ENCODE data around the gene ZRSR2.
A peak's percentile ranks its signal among the peaks of the same experiment; 100 is the strongest.

Gene ZRSR2

DNA sequence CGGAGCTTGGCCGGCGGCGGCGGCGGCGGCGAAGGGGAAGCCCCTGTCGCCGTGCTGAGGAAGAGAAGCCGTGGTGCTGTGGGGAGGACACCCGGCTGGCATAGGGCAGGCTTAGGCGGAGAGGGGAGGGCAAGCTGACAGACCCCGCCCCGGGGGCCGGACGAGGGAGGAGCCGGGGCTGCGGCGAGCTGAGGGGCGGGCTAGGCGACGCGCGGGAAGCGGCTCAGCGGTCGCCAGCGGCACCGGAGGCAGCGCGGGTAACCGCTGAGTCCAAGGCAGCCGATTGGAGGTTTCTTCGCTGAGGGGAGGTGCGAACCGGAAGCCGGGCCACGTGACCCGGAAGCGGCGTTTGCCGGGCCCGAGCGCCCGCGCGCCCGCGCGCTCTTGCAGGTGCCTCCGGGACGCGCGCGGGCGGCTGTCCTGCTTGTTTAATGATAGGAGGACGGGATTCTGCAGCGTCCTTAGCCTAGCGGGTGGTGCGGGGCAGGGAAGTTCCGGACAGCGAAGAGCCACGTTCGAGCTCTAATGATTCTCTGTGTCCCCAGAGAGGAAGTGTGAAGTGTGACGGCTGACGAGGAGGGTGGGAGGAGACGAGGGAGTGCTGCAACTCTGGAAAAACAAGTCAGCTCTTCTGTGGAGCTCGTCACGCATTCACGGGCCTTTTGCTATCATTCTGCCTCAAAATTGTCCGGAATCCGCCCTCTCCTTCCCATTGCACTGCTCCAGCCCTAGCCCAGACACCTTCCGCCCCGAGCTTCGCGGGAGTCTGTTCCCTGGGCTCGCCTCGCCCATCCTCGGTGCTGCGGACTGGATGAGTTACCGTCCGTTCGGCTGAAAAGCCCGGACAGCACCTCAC, 64.7 kb downstream of the ZRSR2 start, which contains the start of gene AP1S2:
Gene AP1S2 (minus strand): TSS at position 102 of the 856 bp plus-strand sequence. CDS start 2,289 bp downstream, outside the sequence.
- DNase-seq, result peak; percentile 95

- DNase-seq, result peak; percentile 27
These were observed 65.4 kb downstream of the ZRSR2 start for GRCh38 chrX:15855568-15856221.

DNA sequence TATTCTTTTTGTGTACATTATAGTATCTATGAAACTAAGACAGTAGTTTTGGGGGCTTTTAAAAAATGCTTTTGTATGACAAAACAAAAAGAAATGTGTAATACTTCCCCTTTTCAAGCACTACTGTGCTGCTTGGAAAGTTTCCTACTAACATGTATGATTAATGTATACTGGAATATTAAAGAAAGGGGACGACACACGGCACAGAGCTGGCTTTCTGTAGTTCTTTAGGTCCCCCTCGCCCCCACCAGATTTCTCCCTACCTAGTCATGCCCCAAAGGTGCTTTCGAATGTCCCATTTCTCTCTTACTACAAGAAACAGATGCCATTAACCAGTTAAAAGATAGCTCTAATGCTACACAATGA, 65.9 kb downstream of the ZRSR2 start:
- peak; percentile 59 for DNase-seq

DNA sequence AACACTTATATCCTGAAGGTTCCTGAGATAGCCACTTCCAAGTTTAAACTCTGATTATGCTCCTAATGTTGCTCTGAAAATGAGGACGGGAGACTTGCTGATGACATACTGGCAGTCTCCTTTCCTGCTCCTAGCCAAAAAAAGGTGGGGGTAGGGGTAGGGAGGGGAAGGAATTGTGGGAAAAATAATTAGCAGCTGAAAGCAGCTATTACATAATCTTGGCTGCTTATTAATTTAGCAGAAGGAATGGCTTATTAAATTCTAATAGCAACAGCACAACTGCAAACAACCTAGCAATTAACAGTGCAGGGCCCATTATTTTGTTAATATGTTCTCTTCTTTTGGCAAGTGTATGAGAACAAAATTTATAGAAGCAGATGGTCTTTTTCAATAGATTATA, 66.4 kb downstream of the ZRSR2 start:
- no peak for DNase-seq

DNA sequence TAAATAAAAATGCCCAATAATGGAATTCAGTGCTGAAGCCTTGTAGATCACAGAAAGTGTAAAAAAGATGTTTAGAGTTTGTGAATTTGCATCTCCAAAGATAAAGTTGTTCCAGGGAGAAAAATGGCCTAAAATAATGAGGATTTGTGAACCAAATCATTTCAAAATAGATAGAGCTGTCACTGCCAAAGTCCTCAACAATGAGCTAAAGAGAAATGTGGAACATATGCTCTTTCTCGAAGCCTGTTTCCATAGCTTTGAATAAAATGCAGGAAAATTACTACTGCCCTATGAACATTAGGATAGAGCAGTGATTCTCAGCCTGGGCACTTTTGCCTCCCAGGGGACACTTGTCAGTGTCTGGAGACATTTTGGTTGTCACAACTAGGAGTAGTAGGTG, 67.8 kb downstream of the ZRSR2 start:
- DNase-seq, result no peak

- DNase-seq, result peak; percentile 53
These were observed 70.6 kb downstream of the ZRSR2 start for GRCh38 chrX:15860921-15861320.

DNA sequence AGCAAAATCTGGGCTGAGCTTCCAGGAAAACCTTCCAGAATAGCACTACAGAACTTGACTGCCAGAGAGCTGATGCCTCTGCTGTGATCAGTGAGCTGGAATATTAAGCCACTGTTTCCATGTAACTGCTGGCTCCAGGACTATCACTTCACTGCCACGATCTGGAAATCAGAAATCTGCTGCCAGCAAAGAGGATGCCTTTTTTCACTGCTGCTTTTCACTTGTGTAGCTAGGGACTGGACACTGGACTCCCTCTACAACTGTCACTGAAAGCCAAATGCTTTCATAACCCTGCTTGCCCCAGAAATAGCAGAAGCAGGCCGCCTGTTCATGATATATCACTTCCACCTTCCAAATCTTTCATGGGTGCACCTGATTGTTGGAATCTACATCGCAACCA, 73.7 kb downstream of the ZRSR2 start:
- DNase-seq, result peak; percentile 14

DNA sequence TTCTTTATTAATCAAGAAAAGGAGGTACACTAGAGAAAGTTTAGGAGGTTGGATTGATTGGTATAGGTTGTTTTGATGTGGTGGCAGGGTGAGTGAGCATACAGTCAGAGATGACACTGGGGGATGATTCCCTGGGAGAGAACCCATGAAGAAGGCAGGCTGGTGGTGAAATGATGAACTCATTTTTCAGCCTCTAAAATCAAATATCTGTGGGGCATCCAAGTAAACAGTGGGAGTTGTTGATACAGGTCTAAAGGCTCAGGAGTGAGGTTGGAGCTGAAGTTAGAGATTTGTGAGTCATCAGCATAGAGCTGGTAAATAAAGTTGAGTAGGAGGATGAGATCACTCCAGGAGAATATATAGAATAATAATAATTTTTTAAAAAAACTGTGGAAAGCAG, 74.3 kb downstream of the ZRSR2 start:
- DNase-seq, result peak; percentile 9

- DNase-seq, result peak; percentile 12
These were observed 75.9 kb downstream of the ZRSR2 start for GRCh38 chrX:15866147-15866546.

- DNase-seq, result no peak
These were observed 79.4 kb downstream of the ZRSR2 start for GRCh38 chrX:15869695-15870094.

DNA sequence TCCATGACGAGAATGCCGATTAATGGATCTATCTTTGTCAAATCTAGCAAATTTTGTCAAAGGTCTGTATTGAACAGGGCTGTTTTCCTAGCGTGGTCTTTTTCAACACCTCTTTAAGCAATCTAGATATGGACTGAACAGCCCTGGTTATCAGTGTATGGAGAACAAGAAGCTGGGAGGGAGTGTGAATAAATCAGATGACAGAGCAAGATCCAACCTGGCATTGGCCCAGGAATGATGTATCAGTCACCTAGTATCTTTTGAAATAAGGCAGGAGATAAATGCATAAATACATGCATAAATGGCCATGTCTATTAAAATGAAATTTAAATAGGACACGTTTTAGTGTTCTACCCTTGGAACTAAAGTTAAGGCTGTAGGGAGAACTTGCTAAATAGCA, 80.0 kb downstream of the ZRSR2 start:
- no peak for DNase-seq

Data from suppressor macrophage treated with lipopolysaccharide for 4 hours (primary cell).